HCT116 (cell line): ENCODE data around the gene NCR3LG1. TPM values are rescaled to one million over a fixed set of nuclear protein-coding genes. Genes with fewer than 3 reads are reported as not detected.
A peak's percentile ranks its signal among the peaks of the same experiment; 100 is the strongest.

ENCODE experiments used
- ATAC-seq: fragments of 200-7000 bp; cut with Tn5 transposase; 2 replicates; pipeline ENCODE4 v1.9.1; 2020; ENCODE audit warnings: mild to moderate bottlenecking, moderate library complexity
- BruUV-seq: library from RNA; stranded (reverse); fragments of 400-500 nt; replicated peaks from 2 replicates; lab custom pipeline; 2021; lab: Mats Ljungman, UMichigan
- CTCF ChIA-PET: fragments of 300-600 bp; sonication (Branson Sonifier 250); formaldehyde crosslinking; loops from one replicate; lab custom pipeline; 2021; ENCODE audit warnings: antibody characterized with exemption; lab: Charles Lee
- POLR2A ChIA-PET: fragments of 300-600, 350-600 bp; sonication (Branson Sonifier 250); formaldehyde crosslinking; loops from one replicate; lab custom pipeline; 2021; ENCODE audit warnings: antibody characterized with exemption; lab: Charles Lee
- RAD21 ChIA-PET, 2 experiments: fragments of 300-600 bp; sonication (Branson Sonifier 250); formaldehyde crosslinking; loops; one replicate each; lab custom pipeline; 2023; ENCODE audit warnings: low total read pairs in 2 of 2; ENCODE audit not compliant: uncharacterized antibody in 2 of 2, unreplicated experiment in 2 of 2, low non-redundant PET in 1 of 2; lab: Charles Lee
- DNase-seq: peaks from one replicate; pipeline ENCODE4 v3.0.0-alpha.2; 2010; ENCODE audit warnings: low read depth, low spot score
- H2AFZ ChIP-seq: fragments of 200-600 bp; shearing (Covaris generic), sonication (generic); 2 replicates; pipeline ENCODE4 v1.6.1; 2017; ENCODE audit warnings: low read depth, mixed run types, mixed read lengths, antibody characterized with exemption, low read length; ENCODE audit not compliant: poor library complexity, severe bottlenecking
- H3K27ac ChIP-seq: 2 replicates; pipeline ENCODE4 v1.5.1; 2012; ENCODE audit warnings: low read depth, low read length
- H3K27me3 ChIP-seq: fragments of 200-600 bp; sonication (generic); 2 replicates; pipeline ENCODE4 v1.6.1; 2016; ENCODE audit warnings: mixed run types, low read length, mixed read lengths; ENCODE audit not compliant: insufficient read depth
- H3K36me3 ChIP-seq, 2 experiments: fragments of 200-500 bp in 1 of 2; fragments of 200-600 bp in 1 of 2; sonication (Bioruptor generic) in 1 of 2; sonication (generic) in 1 of 2; 2 replicates each; pipeline versions ENCODE4 v1.5.1 to v1.6.1; 2014 to 2016; ENCODE audit warnings: low read length in 2 of 2, inconsistent platforms in 1 of 2, mixed read lengths in 1 of 2, mixed run types in 1 of 2; ENCODE audit not compliant: insufficient read depth in 2 of 2, control insufficient read depth in 1 of 2
- H3K4me1 ChIP-seq, 2 experiments: fragments of 200-600 bp in 1 of 2; sonication (generic) in 1 of 2; 2 replicates each; pipeline versions ENCODE4 v1.5.1 to v1.6.1; 2012 to 2017; ENCODE audit warnings: low read length in 2 of 2, inconsistent platforms in 1 of 2, mild to moderate bottlenecking in 1 of 2, mixed read lengths in 1 of 2, mixed run types in 1 of 2, moderate library complexity in 1 of 2; ENCODE audit not compliant: insufficient read depth in 2 of 2, control insufficient read depth in 1 of 2
- H3K4me2 ChIP-seq: fragments of 200-600 bp; sonication (generic); 2 replicates; pipeline ENCODE4 v1.6.1; 2017; ENCODE audit warnings: mixed run types, low read length, mixed read lengths
- H3K4me3 ChIP-seq, 2 experiments: fragments of 200-600 bp in 1 of 2; sonication (generic) in 1 of 2; replicated peaks in 1 of 2; 2 replicates each; pipeline ENCODE4 v1.5.1; 2011 to 2016; ENCODE audit warnings: low read length in 2 of 2, control low read depth in 1 of 2, low read depth in 1 of 2, mild to moderate bottlenecking in 1 of 2, mixed read lengths in 1 of 2, mixed run types in 1 of 2
- H3K79me2 ChIP-seq: fragments of 200-600 bp; sonication (generic); 2 replicates; pipeline ENCODE4 v1.6.1; 2017; ENCODE audit warnings: mild to moderate bottlenecking, mixed run types, low read length, moderate library complexity, mixed read lengths; ENCODE audit not compliant: insufficient read depth
- H3K9ac ChIP-seq: fragments of 200-600 bp; sonication (generic); 2 replicates; pipeline ENCODE4 v1.6.1; 2016; ENCODE audit warnings: low read length, mixed read lengths
- H3K9me2 ChIP-seq: fragments of 200-600 bp; sonication (generic), shearing (Covaris generic); 2 replicates; pipeline ENCODE4 v1.6.1; 2017; ENCODE audit warnings: mixed run types, mild to moderate bottlenecking, moderate library complexity; ENCODE audit not compliant: insufficient read depth
- H3K9me3 ChIP-seq, 2 experiments: fragments of 200-500 bp in 1 of 2; fragments of 200-600 bp in 1 of 2; sonication (Bioruptor generic) in 1 of 2; sonication (generic) in 1 of 2; 2 replicates each; pipeline ENCODE4 v1.6.1; 2014 to 2017; ENCODE audit warnings: low read length in 2 of 2, mixed read lengths in 2 of 2, inconsistent platforms in 1 of 2, low read depth in 1 of 2, mild to moderate bottlenecking in 1 of 2, mixed run types in 1 of 2, moderate library complexity in 1 of 2; ENCODE audit not compliant: control insufficient read depth in 1 of 2, insufficient read depth in 1 of 2
- H4K20me1 ChIP-seq: fragments of 200-600 bp; sonication (generic), shearing (Covaris generic); 2 replicates; pipeline ENCODE4 v1.6.1; 2017; ENCODE audit warnings: mixed run types, mild to moderate bottlenecking, moderate library complexity; ENCODE audit not compliant: insufficient read depth
- CTCF ChIP-seq, 3 experiments: fragments of 200-600 bp in 1 of 3; sonication (generic) in 1 of 3; IDR thresholded peaks in 2 of 3; conservative IDR thresholded peaks in 1 of 3; 2 replicates each; pipeline ENCODE4 v1.5.1; 2012 to 2017; ENCODE audit warnings: low read depth in 2 of 3, low read length in 2 of 3, antibody characterized with exemption in 1 of 3, borderline replicate concordance in 1 of 3, control low read depth in 1 of 3, mild to moderate bottlenecking in 1 of 3, mixed read lengths in 1 of 3, mixed run types in 1 of 3, moderate library complexity in 1 of 3; ENCODE audit not compliant: insufficient read depth in 1 of 3
- POLR2AphosphoS5 ChIP-seq: IDR thresholded peaks from 2 replicates; pipeline ENCODE4 v1.6.1; 2011; ENCODE audit warnings: mild to moderate bottlenecking, low read depth, low read length, moderate library complexity
- intact Hi-C: fragments of 100-400 bp; cut with micrococcal nuclease; formaldehyde crosslinking; loops from 2 replicates; pipeline ENCODE4 v1.10.0; 2022
- total RNA-seq: library from RNA; stranded (reverse); gene quantifications from one replicate; pipeline ENCODE4 v1.2.1, GENCODE V29; 2021; ENCODE audit not compliant: unreplicated experiment

Gene NCR3LG1
- total RNA-seq, 1 experiment from 2014 or later = 1.5 TPM

- peak; percentile 18 for DNase-seq
- POLR2A ChIA-PET = interaction anchor here (0.9 kb wide), 1 partner anchor 16 kb away, joined by 4 read pairs; no protein-coding TSS in a partner anchor
These were observed 53.8 kb downstream of the NCR3LG1 start for GRCh38 chr11:17405232-17406005.

More at GRCh38 chr11:17405232-17406005, 53.8 kb downstream of the NCR3LG1 start:
- H3K4me2 ChIP-seq = peak overlapping the region; percentile 48
- no TSS peak for BruUV-seq
- no peaks in the 10 kb centered on the region for H4K20me1 ChIP-seq
- intact Hi-C loops = no loop called here
- no peaks in the 10 kb centered on the region for H3K36me3 ChIP-seq
- peak; percentile 78 for ATAC-seq
- H3K27me3 ChIP-seq = no peaks in the 10 kb centered on the region
- CTCF ChIA-PET = interaction anchor here (1.1 kb wide), 1 partner anchor 121 kb away, joined by 3 read pairs; no protein-coding TSS in a partner anchor
- H3K9ac ChIP-seq = peak overlapping the region; percentile 14
- H3K9me2 ChIP-seq = no peaks in the 10 kb centered on the region
- H3K4me1 ChIP-seq = peaks cover 0 to 12% of the 10 kb centered on the region in 2 experiments; a peak in 3 of 4 replicates
- RAD21 ChIA-PET = no interaction called here
- H2AFZ ChIP-seq = peak overlapping the region; percentile 76
- H3K27ac ChIP-seq = peak overlapping the region; percentile 33; the same call in 1 of the 2 replicates
- no peaks in the 10 kb centered on the region for H3K79me2 ChIP-seq
- TF ChIP-seq POLR2AphosphoS5 = no peak
- TF ChIP-seq CTCF (IDR thresholded peaks at IDR 0.05 in 2 of 3, conservative IDR thresholded peaks at IDR 0.05 in 1 of 3; ENCODE audit: borderline replicate concordance in 1 of 3, insufficient read depth in 1 of 3, low read depth in 2 of 3, low read length in 2 of 3) = peak in 2 of 3 experiments; percentile 27 to 34; a peak in 3 of 6 replicates
- no peaks in the 10 kb centered on the region for H3K9me3 ChIP-seq
- peak overlapping the region in 1 of 2 experiments; percentile 10; a peak in 1 of 4 replicates for H3K4me3 ChIP-seq
